ENCODE data around the gene NAE1.

DNA sequence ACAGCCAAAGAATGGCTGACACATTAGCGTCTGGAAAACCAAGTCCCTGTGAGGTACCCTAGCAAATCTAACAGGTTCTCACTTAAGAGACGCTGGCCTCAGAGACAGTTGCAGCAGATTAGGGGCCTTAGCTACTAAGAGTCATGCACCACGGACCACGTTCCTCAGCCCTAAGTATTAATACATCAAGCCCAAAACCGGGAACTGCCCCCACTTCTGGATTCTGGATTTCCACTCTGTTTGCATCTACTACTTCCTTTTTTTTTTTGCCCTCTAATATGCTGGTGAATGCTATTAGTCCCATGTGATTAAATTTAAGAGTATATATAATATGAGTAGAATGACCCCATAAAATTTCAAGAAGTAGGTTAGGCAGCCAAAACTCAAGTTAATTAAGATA lies 28.6 kb downstream of the NAE1 start:
- no peak for TF ChIP-seq CTCF (IDR thresholded peaks at IDR 0.05)
- no peak for TF ChIP-seq EP300 (IDR thresholded peaks at IDR 0.05)
- TF ChIP-seq POLR2AphosphoS5 (IDR thresholded peaks at IDR 0.05): no peak
- TF ChIP-seq POLR2A (IDR thresholded peaks at IDR 0.05): no peak
